GM19025 (cell line): ENCODE results near the gene PSMA6.

ENCODE experiments used
- ATAC-seq: cut with Tn5 transposase; IDR thresholded peaks from one replicate; pipeline ENCODE4 v1.9.1; 2021; ENCODE audit warnings: mild to moderate bottlenecking, low read depth, moderate library complexity; ENCODE audit not compliant: unreplicated experiment

Gene PSMA6

DNA sequence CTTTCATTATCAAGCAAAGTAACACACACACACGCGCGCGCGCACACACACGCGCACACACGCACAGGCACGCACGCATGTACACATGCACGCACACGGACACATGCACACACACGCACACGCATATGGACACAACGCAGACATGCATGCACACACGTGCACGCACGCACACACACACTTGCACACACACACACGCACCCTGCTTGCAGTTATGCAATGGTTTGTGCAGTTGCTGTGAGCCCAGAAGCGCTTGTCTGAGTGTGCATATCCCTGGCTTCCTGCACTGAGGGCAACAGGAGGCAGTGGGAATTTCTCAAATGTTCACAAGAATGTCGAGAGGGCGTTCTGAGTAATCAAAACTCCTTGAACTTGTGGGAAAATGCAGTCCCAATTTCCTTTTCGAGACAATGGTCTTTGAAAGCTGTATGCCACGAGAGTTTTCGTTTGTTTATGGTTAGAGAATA is 70.8 kb downstream of the PSMA6 start:
- no peak for ATAC-seq

DNA sequence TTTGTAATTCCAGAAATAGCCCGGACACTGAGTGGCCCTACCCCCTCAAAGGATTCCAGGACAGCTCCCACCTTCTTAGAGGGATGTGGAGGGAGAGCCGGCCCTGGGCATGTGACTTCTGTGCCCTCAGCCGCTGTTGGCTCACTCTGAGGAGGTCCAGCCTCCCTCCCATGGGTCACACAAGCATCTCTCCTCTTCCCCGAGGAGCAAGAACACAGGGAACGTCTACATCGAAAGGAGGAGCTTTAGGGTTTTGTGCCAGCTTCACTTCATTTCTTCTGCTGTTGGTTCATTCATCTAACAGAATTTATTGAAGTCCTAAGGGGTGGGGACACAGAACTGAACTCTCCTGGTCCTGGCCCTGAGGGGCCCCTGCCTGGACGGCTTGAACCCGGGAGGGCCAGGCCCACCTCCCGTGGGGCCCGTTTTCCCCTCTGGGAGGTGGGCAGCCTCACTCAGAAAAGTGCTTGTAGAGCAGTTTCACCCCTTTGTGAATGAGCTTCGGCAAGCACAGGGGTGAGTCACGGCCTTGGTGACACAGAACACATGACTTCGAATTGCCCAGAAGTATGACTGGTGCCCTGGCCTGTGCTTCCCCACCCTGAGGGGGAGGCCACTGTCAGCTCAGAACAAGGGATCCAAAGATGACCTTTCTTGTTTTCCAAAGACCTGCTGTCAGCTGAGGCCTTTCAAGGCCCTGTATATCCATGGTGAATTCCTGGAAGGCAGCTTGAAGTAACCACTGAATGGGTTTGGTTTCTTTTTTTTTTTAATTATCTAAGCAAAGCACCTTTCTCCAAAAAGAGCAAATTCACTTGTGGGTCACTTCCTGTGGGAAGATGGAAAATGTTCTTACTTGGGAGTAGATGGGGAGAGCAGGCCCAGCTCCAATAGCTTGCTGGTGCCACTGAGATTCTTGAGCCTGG is 73.2 kb downstream of the PSMA6 start:
- no peak for ATAC-seq

DNA sequence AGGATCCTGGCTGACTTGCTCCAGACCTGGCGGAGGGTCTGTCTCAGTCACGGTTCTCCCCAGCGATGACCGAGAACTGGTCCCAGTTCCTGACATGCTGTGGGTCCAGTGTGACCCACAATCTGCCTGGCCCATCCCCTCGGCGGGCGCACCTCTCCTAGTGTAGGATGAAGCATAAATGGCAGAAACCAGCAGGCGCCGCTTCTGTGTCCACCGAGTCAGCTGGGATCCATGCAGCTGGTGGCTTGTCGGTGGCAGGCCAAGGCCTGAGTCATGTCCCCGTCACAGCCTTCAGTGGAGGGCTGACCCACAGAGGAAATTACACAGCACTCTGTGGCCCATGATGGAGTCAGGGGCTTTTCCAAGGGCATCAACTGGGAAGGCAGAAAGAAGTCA is 73.9 kb downstream of the PSMA6 start:
- ATAC-seq: no peak

DNA sequence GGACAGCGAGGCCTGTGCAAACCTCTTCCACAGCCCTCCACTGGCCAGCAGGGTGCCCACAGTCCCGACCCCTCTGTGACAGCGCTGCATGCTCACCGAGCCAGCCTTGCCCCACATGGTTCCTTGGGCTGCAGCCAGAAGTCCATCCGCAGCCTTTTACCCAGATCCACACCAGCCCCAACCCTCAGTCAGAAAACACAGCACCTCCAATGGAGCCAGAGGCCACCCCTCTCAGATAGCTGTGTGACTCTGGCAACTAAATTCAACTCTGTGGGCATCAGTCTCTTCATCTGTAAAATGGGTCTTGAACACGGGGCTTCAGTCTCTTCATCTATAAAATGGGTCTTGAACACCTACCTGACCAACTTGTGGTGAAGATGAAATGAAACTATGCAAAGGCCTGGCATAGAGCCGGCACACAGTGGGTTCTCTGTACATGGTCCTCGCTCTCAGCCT is 74.4 kb downstream of the PSMA6 start:
- ATAC-seq: no peak

DNA sequence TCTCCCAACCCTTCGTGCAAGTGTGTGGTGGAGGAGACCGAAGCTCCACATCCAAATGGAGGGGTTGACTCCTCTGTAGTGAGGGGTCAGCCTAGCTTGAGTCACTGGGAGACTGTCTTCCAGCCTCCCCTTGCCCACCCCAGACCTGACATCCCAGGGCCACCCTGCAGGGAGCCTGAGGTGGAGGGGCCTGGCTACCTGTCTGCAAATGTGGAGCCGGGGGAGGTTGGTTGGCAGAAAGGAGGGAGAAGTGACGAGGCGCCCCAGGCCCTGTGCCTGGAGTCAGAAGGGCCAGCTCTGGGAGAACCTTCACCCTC is 74.8 kb downstream of the PSMA6 start:
- ATAC-seq: no peak
